H1 (cell line): Measurements from ENCODE around the gene PKP3. TPM values are rescaled to one million over a fixed set of nuclear protein-coding genes. Genes with fewer than 3 reads are reported as not detected.

Source experiments
- ASH2L ChIP-seq: fragments of 200-600, 300-600 bp; sonication (generic); IDR thresholded peaks from one replicate; pipeline ENCODE4 v1.7.1; 2017; ENCODE audit warnings: low read length
- CBX8 ChIP-seq: fragments of 300-800, 300-1000 bp; sonication (generic); IDR thresholded peaks from 2 replicates; pipeline ENCODE4 v1.7.1; 2016; ENCODE audit warnings: low read depth, low read length, borderline replicate concordance
- CTBP2 ChIP-seq: IDR thresholded peaks from 2 replicates; pipeline ENCODE4 v1.7.0; 2011; ENCODE audit warnings: borderline replicate concordance, mild to moderate bottlenecking, moderate library complexity, mixed read lengths, low read length; ENCODE audit not compliant: insufficient read depth, insufficient read length
- EP300 ChIP-seq, 2 experiments: IDR thresholded peaks; 1 replicate in 1 of 2; 2 replicates in 1 of 2; pipeline ENCODE4 v1.6.1; 2011 to 2012; ENCODE audit warnings: low read depth in 2 of 2, low read length in 2 of 2, mild to moderate bottlenecking in 2 of 2, borderline replicate concordance in 1 of 2, inconsistent platforms in 1 of 2, moderate library complexity in 1 of 2
- HDAC2 ChIP-seq, 2 experiments: fragments of 300-600 bp in 1 of 2; sonication (generic) in 1 of 2; IDR thresholded peaks; 2 replicates each; pipeline ENCODE4 v1.6.1; 2011 to 2012; ENCODE audit warnings: low read depth in 2 of 2, low read length in 2 of 2, mild to moderate bottlenecking in 2 of 2, moderate library complexity in 2 of 2, borderline replicate concordance in 1 of 2, inconsistent platforms in 1 of 2
- NANOG ChIP-seq: IDR thresholded peaks from 2 replicates; pipeline ENCODE4 v1.6.1; 2011; ENCODE audit warnings: low read length, low read depth, mild to moderate bottlenecking, inconsistent platforms; ENCODE audit not compliant: insufficient read depth, poor library complexity, severe bottlenecking
- RAD21 ChIP-seq, 2 experiments: IDR thresholded peaks in 1 of 2; conservative IDR thresholded peaks in 1 of 2; 2 replicates each; pipeline ENCODE4 v1.6.1; 2011; ENCODE audit warnings: low read depth in 2 of 2, low read length in 2 of 2, improper control_type of control experiment in 1 of 2, inconsistent platforms in 1 of 2, mild to moderate bottlenecking in 1 of 2, moderate library complexity in 1 of 2
- SAP30 ChIP-seq: fragments of 300-600 bp; sonication (generic); IDR thresholded peaks from 2 replicates; pipeline ENCODE4 v1.7.1; 2012; ENCODE audit warnings: low read length, moderate library complexity, mild to moderate bottlenecking, inconsistent platforms; ENCODE audit not compliant: insufficient read depth, insufficient replicate concordance
- SIN3A ChIP-seq, 2 experiments: IDR thresholded peaks in 1 of 2; conservative IDR thresholded peaks in 1 of 2; 2 replicates each; pipeline ENCODE4 v1.6.1; 2011 to 2012; ENCODE audit warnings: low read length in 2 of 2, improper control_type of control experiment in 1 of 2, low read depth in 1 of 2, mild to moderate bottlenecking in 1 of 2
- SIRT6 ChIP-seq: IDR thresholded peaks from one replicate; pipeline ENCODE4 v1.7.1; 2012; ENCODE audit warnings: low read length, inconsistent platforms
- SRF ChIP-seq: IDR thresholded peaks from 2 replicates; pipeline ENCODE4 v1.6.1; 2011; ENCODE audit warnings: mild to moderate bottlenecking, low read depth, low read length, moderate library complexity
- SUZ12 ChIP-seq: fragments of 200-600 bp; sonication (generic); IDR thresholded peaks from 2 replicates; pipeline ENCODE4 v1.6.1; 2012; ENCODE audit warnings: mild to moderate bottlenecking, inconsistent platforms, low read length, moderate library complexity, mixed read lengths
- TAF7 ChIP-seq: optimal IDR thresholded peaks from 2 replicates; pipeline ENCODE3; 2011; ENCODE audit warnings: low read depth, mild to moderate bottlenecking, inconsistent platforms, low read length, moderate library complexity, borderline replicate concordance
- TBP ChIP-seq: IDR thresholded peaks from 2 replicates; pipeline ENCODE4 v1.6.1; 2011; ENCODE audit warnings: low read depth, low read length, improper control_type of control experiment
- TEAD4 ChIP-seq: IDR thresholded peaks from 2 replicates; pipeline ENCODE4 v1.6.1; 2012; ENCODE audit warnings: low read depth, low read length, inconsistent platforms, mixed read lengths
- USF2 ChIP-seq: IDR thresholded peaks from 2 replicates; pipeline ENCODE4 v1.6.1; 2011; ENCODE audit warnings: low read length, improper control_type of control experiment
- YY1 ChIP-seq: IDR thresholded peaks from 2 replicates; pipeline ENCODE4 v1.6.1; 2011; ENCODE audit warnings: low read depth, mild to moderate bottlenecking, low read length
- polyA plus RNA-seq, 7 experiments: library from polyadenylated mRNA; depleted of rRNA in 3 of 7; stranded (reverse) in 5 of 7; unstranded in 2 of 7; fragments of >200 nt in 5 of 7; fragments of 200-250 nt in 2 of 7; gene quantifications; 1 replicate in 5 of 7; 2 replicates in 1 of 7; 4 replicates in 1 of 7; pipeline versions ENCODE4 v1.2.1 to v1.2.3, GENCODE V29; 2011 to 2013; ENCODE audit warnings: missing spikeins in 2 of 7, mixed read lengths in 2 of 7
- total RNA-seq: library from RNA; stranded (reverse); fragmentation: NEBNext Ultra II Directional; extraction: Animal tissue kit (Norgen Biotek cat#: 25700); gene quantifications from 2 replicates; pipeline ENCODE4 v1.2.1, GENCODE V29; 2021
- TF ChIP-seq, protein P1 (sequence below): IDR thresholded peaks from 2 replicates; pipeline ENCODE4 v1.6.1; 2012; ENCODE audit warnings: low read length, inconsistent platforms

PKP3 gene
- total and polyA plus RNA-seq, 2 of the 8 experiments (the other 6 are each of a cell fraction or from before 2014, with no cell fraction given) = 16.7 to 28.7 TPM

GRCh38 chr11:449889-450808 is 56.1 kb downstream of the PKP3 start, which contains the start of gene PTDSS2 (continued):
- TF ChIP-seq SAP30 = no peak
- TF ChIP-seq NANOG = no peak
- TF ChIP-seq SIN3A (conservative IDR thresholded peaks at IDR 0.05 in 1 of 2, IDR thresholded peaks at IDR 0.05 in 1 of 2; ENCODE audit: low read depth in 1 of 2, low read length in 2 of 2) = peak; percentile 73 to 94; a peak in 2 of 4 replicates
- no peak for TF ChIP-seq TEAD4
- TF ChIP-seq RAD21 (IDR thresholded peaks at IDR 0.05 in 1 of 2, conservative IDR thresholded peaks at IDR 0.05 in 1 of 2; ENCODE audit: low read depth in 2 of 2, low read length in 2 of 2) = no peak
- no peak for TF ChIP-seq SRF
- TF ChIP-seq YY1 = no peak
- TF ChIP-seq CBX8 = no peak
- no peak for TF ChIP-seq SUZ12
- no peak for TF ChIP-seq CTBP2
- TF ChIP-seq USF2 = no peak
- peak in 1 of 2 experiments; percentile 15; a peak in 1 of 3 replicates for TF ChIP-seq EP300 (IDR thresholded peaks at IDR 0.05; ENCODE audit: borderline replicate concordance in 1 of 2, low read depth in 2 of 2, low read length in 2 of 2)
- TF ChIP-seq, protein P1, sequence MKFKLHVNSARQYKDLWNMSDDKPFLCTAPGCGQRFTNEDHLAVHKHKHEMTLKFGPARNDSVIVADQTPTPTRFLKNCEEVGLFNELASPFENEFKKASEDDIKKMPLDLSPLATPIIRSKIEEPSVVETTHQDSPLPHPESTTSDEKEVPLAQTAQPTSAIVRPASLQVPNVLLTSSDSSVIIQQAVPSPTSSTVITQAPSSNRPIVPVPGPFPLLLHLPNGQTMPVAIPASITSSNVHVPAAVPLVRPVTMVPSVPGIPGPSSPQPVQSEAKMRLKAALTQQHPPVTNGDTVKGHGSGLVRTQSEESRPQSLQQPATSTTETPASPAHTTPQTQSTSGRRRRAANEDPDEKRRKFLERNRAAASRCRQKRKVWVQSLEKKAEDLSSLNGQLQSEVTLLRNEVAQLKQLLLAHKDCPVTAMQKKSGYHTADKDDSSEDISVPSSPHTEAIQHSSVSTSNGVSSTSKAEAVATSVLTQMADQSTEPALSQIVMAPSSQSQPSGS = no peak
- no peak for TF ChIP-seq SIRT6
- peak in 1 of 2 experiments; percentile 57; a peak in 1 of 4 replicates for TF ChIP-seq HDAC2 (IDR thresholded peaks at IDR 0.05; ENCODE audit: borderline replicate concordance in 1 of 2, low read depth in 2 of 2, low read length in 2 of 2)
- TF ChIP-seq TAF7 = peak; percentile 54
- peak; percentile 5 for TF ChIP-seq ASH2L
- TF ChIP-seq TBP = peak; percentile 68
